Large intestine (tissue), 3 donors: ENCODE results near the gene STAU1. TPM values are rescaled to one million over a fixed set of nuclear protein-coding genes. Genes with fewer than 3 reads are reported as not detected.
"Not testable (repeated sequence)": the region's sequence is repeated elsewhere in the genome, so short reads cannot be mapped to it uniquely, and the experiment has no call there.

Source experiments
- DNase-seq, 2 donors: peaks; one replicate each; pipeline versions ENCODE4 v3.0.0 to v3.0.0-alpha.2; 2013
- H3K27ac ChIP-seq: one replicate; pipeline ENCODE4 v1.5.1; 2013; ENCODE audit warnings: low read length
- H3K27me3 ChIP-seq: 2 replicates; pipeline ENCODE4 v1.6.1; 2013; ENCODE audit warnings: low read length; ENCODE audit not compliant: control insufficient read depth, insufficient read depth
- H3K36me3 ChIP-seq: 2 replicates; pipeline ENCODE4 v1.6.1; 2013; ENCODE audit warnings: low read length; ENCODE audit not compliant: control insufficient read depth, insufficient read depth
- H3K4me1 ChIP-seq: one replicate; pipeline ENCODE4 v1.6.1; 2013; ENCODE audit warnings: low read length; ENCODE audit not compliant: control insufficient read depth, insufficient read depth
- H3K4me3 ChIP-seq: one replicate; pipeline ENCODE4 v1.5.1; 2013; ENCODE audit warnings: low read length
- H3K9me3 ChIP-seq: one replicate; pipeline ENCODE4 v1.6.1; 2013; ENCODE audit warnings: mild to moderate bottlenecking, low read depth, low read length, moderate library complexity; ENCODE audit not compliant: control insufficient read depth
- WGBS: methylation state at CpG from one replicate; pipeline ENCODE4 v1.1.5; 2013; ENCODE audit warnings: low lambda C conversion rate; ENCODE audit not compliant: insufficient coverage; 5-methylcytosine and 5-hydroxymethylcytosine counted together
- polyA plus RNA-seq: library from polyadenylated mRNA; unstranded; fragments of 120-200 nt; gene quantifications from one replicate; pipeline ENCODE4 v1.2.1, GENCODE V29; 2013

Gene STAU1
- polyA plus RNA-seq, 1 donor: 110 TPM

GRCh38 chr20:49210101-49210756 lies 22.1 kb upstream of the STAU1 start:
- no peak overlapping the region for H3K27ac ChIP-seq
- DNase-seq: no peak
- H3K27me3 ChIP-seq: no peaks in the 10 kb centered on the region
- H3K9me3 ChIP-seq: no peaks in the 10 kb centered on the region
- H3K4me3 ChIP-seq: no peak overlapping the region
- no CpG with 5 or more reads among the region's 1 CpG for WGBS
- no peaks in the 10 kb centered on the region for H3K36me3 ChIP-seq
- no peaks in the 10 kb centered on the region for H3K4me1 ChIP-seq

DNA sequence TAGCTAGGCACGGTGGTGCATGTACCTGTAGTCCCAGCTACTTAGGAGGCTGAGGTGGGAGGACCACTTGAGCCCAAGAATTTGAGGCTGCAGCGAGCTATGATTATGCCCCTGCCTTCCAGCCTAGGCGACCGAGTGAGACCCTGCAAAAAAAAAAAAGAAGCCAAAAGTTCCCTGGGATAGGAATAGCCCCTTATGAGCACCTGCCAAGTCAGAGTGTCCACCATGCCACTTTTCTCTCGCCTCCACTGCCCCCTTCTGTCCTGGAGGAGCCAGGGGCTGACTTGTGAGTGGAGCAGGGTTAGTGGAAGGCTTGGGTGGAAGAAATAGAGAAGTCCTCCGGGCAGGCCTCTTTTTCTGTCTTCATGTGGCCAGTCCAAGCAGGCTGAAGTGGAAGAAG lies 18.9 kb upstream of the STAU1 start:
- 100% methylated on average over 1 of the region's 6 CpGs for WGBS

GRCh38 chr20:49203746-49204145 lies 15.6 kb upstream of the STAU1 start:
- no peaks in the 10 kb centered on the region for H3K27me3 ChIP-seq
- DNase-seq: no peak
- no peak overlapping the region for H3K4me3 ChIP-seq
- H3K9me3 ChIP-seq: no peaks in the 10 kb centered on the region
- H3K36me3 ChIP-seq: no peaks in the 10 kb centered on the region
- WGBS: no CpG with 5 or more reads among the region's 9 CpGs
- H3K4me1 ChIP-seq: no peaks in the 10 kb centered on the region
- no peak overlapping the region for H3K27ac ChIP-seq

More for the DNA sequence above, 18.9 kb upstream of the STAU1 start:
- Histone ChIP-seq H3K9me3 (no peaks in the 10 kb centered on the region), H3K27ac (no peak overlapping the region), H3K4me1 (no peaks in the 10 kb centered on the region), H3K4me3 (no peak overlapping the region), H3K27me3 (no peaks in the 10 kb centered on the region), H3K36me3 (no peaks in the 10 kb centered on the region)
- DNase-seq: no peak

DNA sequence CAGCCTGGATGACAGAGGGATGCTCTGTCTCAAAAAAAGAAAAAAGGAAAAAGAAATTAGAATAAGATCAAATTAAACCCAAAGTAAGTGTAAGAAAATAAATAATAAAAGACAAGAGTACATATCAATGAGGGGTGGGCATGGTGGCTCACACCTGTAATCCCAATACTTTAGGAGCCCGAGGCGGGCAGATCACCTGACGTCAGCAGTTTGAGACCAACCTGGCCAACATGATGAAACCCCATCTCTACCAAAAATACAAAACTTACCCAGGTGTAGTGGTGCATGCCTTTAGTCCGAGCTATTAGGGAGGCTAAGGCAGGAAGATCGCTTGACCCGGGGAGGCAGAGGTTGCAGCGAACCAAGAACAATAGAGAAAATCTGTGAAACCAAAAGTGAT lies 14.9 kb upstream of the STAU1 start:
- Histone ChIP-seq H3K9me3 (no peaks in the 10 kb centered on the region), H3K36me3 (no peaks in the 10 kb centered on the region), H3K4me3 (no peak overlapping the region), H3K27ac (no peak overlapping the region), H3K27me3 (no peaks in the 10 kb centered on the region), H3K4me1 (no peaks in the 10 kb centered on the region)
- DNase-seq: no peak
- WGBS: no CpG with 5 or more reads among the region's 7 CpGs

GRCh38 chr20:49199729-49200293 lies 11.7 kb upstream of the STAU1 start:
- H3K4me1 ChIP-seq: no peaks in the 10 kb centered on the region
- no peaks in the 10 kb centered on the region for H3K9me3 ChIP-seq
- no peak overlapping the region for H3K27ac ChIP-seq
- no peaks in the 10 kb centered on the region for H3K27me3 ChIP-seq
- no peak for DNase-seq
- no peaks in the 10 kb centered on the region for H3K36me3 ChIP-seq
- H3K4me3 ChIP-seq: no peak overlapping the region
- no CpG with 5 or more reads among the region's 4 CpGs for WGBS

DNA sequence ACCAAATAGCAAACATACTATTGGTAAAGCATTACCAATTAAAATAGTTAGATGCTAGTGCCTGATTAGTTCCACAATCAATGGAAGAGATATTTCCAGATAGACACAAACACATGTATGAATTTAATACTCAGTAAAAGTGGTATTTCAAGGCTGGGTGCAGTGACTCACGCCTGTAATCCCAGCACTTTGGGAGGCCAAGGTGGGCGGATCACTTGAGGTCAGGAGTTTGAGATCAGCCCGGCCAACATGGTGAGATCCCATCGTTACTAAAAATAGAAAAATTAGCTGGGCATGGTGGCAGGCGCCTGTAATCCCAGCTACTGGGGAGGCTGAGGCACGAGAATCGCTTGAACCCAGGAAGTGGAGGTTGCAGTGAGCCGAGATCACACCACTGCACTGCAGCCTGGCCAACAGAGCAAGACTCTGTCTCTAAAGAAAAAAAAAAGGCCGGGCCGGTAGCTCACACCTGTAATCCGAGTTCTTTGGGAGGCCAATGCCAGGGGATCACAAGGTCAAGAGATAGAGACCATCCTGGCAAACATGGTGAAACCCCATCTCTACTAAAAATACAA lies 4.9 kb upstream of the STAU1 start:
- not testable (repeated sequence) for H3K27me3 ChIP-seq, H3K4me3 ChIP-seq, H3K36me3 ChIP-seq, H3K4me1 ChIP-seq, H3K27ac ChIP-seq, DNase-seq, H3K9me3 ChIP-seq
- WGBS: no CpG with 5 or more reads among the region's 11 CpGs

GRCh38 chr20:49187330-49187850 lies 744 bp downstream of the STAU1 start:
- peak overlapping the region; percentile 77 for H3K27ac ChIP-seq
- no CpG with 5 or more reads among the region's 29 CpGs for WGBS
- H3K36me3 ChIP-seq: no peaks in the 10 kb centered on the region
- H3K4me1 ChIP-seq: peaks cover 19% of the 10 kb centered on the region
- no peaks in the 10 kb centered on the region for H3K9me3 ChIP-seq
- H3K4me3 ChIP-seq: peak overlapping the region; percentile 68
- H3K27me3 ChIP-seq: no peaks in the 10 kb centered on the region
- no peak for DNase-seq

DNA sequence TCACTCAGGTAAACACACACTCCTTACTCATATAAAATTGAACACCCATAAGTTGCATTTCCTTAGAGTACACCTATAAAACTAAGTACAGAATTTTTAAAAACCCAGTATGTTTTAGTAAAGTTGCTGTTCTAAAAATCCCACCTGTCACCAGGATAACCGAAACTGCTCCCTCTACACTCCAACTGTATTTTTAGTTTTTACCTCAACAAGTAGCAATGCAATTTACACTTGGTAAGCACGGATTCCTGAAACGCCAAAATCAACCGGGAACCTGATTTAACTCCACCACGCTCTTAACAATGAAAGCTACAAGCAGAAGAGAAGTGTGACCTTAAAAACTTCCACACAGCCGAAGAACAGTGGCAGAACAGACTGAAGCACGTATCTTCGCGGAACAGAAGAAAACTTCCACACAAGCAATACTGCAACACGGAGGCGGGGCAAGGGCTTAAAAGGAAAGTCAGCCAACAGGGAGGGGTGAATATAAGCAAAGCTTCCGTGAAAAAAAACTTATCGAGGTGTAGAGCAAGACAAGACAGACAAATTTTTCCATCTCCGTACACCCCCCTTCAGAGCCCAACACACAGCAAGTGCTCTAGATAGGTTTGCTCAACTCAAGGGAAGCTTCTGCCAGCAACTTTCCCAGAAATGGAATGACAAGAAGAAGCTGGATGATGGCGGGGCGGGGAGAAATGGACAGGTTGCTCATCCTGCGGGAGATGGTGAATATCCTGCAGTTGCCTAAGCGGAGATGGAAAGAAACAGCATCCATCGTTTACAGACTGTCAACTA lies 1.4 kb downstream of the STAU1 start:
- peaks cover 19% of the 10 kb centered on the region for H3K4me1 ChIP-seq

DNA sequence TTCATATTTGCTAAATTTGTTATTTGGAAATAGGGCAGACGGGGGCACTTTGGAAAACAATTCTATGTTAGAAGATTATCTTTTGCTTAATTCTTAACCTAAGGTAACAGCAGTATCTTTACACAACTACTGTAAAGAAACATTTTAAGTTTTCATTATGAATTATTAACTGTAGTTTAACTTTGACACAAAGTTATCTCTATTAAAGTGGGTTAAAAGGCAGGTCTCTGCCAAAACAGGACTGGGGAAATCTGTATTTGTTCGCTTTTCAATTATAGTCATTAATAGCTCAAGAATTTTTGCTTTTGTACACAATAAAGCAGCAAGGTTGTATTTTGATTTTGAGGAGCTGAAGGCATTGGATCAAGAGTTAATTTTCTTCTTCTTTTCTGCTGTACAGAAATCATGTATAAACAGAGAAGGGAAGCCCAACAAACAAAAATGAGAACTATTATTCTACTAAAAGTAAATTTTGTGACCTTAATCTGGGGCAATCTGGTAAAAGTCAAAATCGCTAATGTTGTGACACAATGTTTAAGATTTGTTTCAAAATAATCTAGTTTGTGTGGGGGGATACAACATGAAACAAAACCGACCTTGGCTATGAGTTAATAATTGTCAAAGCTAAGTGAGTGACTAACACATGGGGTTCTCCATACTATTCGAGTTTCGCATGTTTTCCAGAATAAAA lies 2.9 kb downstream of the STAU1 start:
- H3K4me3 ChIP-seq: peak overlapping the region; percentile 13
- WGBS: 19% methylated on average over 5 of the region's 6 CpGs

More for the DNA sequence above, 1.4 kb downstream of the STAU1 start:
- DNase-seq: peak; percentile 52 to 86
- no peaks in the 10 kb centered on the region for H3K9me3 ChIP-seq
- no peaks in the 10 kb centered on the region for H3K27me3 ChIP-seq
- peak overlapping the region; percentile 68 for H3K4me3 ChIP-seq
- no CpG with 5 or more reads among the region's 19 CpGs for WGBS
- H3K27ac ChIP-seq: peak overlapping the region; percentile 77
- H3K36me3 ChIP-seq: no peaks in the 10 kb centered on the region

GRCh38 chr20:49184691-49185070 lies 3.5 kb downstream of the STAU1 start:
- Histone ChIP-seq H3K27me3 (no peaks in the 10 kb centered on the region), H3K27ac (peak overlapping the region; percentile 77), H3K4me1 (peaks cover 19% of the 10 kb centered on the region), H3K9me3 (no peaks in the 10 kb centered on the region), H3K4me3 (no peak overlapping the region), H3K36me3 (no peaks in the 10 kb centered on the region)
- 46% methylated on average over 2 of the region's 3 CpGs for WGBS
- DNase-seq: no peak

More for the DNA sequence above, 2.9 kb downstream of the STAU1 start:
- Histone ChIP-seq H3K36me3 (no peaks in the 10 kb centered on the region), H3K9me3 (no peaks in the 10 kb centered on the region), H3K4me1 (peaks cover 19% of the 10 kb centered on the region), H3K27ac (peak overlapping the region; percentile 77), H3K27me3 (no peaks in the 10 kb centered on the region)
- peak in 1 of 2 donors; percentile 51 for DNase-seq
